HFFc6 (cell line): ENCODE data around the gene TDG. TPM values are rescaled to one million over a fixed set of nuclear protein-coding genes. Genes with fewer than 3 reads are reported as not detected.

Experiments
- DNase-seq: peaks from one replicate; pipeline ENCODE4 v3.0.0-alpha.2; 2018
- H3K27ac Mint-ChIP-seq: 2 replicates; pipeline ENCODE4 v1.8.0; 2020; ENCODE audit warnings: mild to moderate bottlenecking, mixed read lengths
- H3K27me3 Mint-ChIP-seq: 2 replicates; pipeline ENCODE4 v1.8.0; 2021; ENCODE audit warnings: mild to moderate bottlenecking, moderate library complexity, mixed read lengths; ENCODE audit not compliant: insufficient read depth
- H3K36me3 Mint-ChIP-seq: 2 replicates; pipeline ENCODE4 v1.8.0; 2021; ENCODE audit warnings: low read depth, mixed read lengths
- H3K4me1 Mint-ChIP-seq: 2 replicates; pipeline ENCODE4 v1.8.0; 2020; ENCODE audit warnings: low read depth, mixed read lengths
- H3K4me3 Mint-ChIP-seq: 2 replicates; pipeline ENCODE4 v1.8.0; 2020; ENCODE audit warnings: mild to moderate bottlenecking, moderate library complexity, mixed read lengths
- H3K9me3 Mint-ChIP-seq: 2 replicates; pipeline ENCODE4 v1.8.0; 2020; ENCODE audit warnings: mild to moderate bottlenecking, mixed read lengths
- total RNA-seq, 6 experiments: library from RNA; stranded (reverse); fragmentation: NEBNext Ultra II Directional; extraction: Animal tissue kit (Norgen Biotek cat#: 25700); gene quantifications; 2 replicates in 1 of 6; 3 replicates in 5 of 6; pipeline ENCODE4 v1.2.3, GENCODE V29; 2021
- TF ChIP-seq, protein P1 (sequence below): fragments of 200-600 bp; sonication (generic); IDR thresholded peaks from 2 replicates; pipeline ENCODE4 v1.5.0; 2021; ENCODE audit warnings: antibody characterized with exemption, mild to moderate bottlenecking

Gene TDG
- total RNA-seq, 6 experiments from 2014 or later: 13.9 to 19.7 (median 16.0) TPM

- no peak overlapping the region for H3K27ac Mint-ChIP-seq
- H3K4me1 Mint-ChIP-seq: peaks cover 9% of the 10 kb centered on the region; the same call in 1 of the 2 replicates
- no peaks in the 10 kb centered on the region for H3K9me3 Mint-ChIP-seq
- DNase-seq: no peak
- TF ChIP-seq, protein P1, sequence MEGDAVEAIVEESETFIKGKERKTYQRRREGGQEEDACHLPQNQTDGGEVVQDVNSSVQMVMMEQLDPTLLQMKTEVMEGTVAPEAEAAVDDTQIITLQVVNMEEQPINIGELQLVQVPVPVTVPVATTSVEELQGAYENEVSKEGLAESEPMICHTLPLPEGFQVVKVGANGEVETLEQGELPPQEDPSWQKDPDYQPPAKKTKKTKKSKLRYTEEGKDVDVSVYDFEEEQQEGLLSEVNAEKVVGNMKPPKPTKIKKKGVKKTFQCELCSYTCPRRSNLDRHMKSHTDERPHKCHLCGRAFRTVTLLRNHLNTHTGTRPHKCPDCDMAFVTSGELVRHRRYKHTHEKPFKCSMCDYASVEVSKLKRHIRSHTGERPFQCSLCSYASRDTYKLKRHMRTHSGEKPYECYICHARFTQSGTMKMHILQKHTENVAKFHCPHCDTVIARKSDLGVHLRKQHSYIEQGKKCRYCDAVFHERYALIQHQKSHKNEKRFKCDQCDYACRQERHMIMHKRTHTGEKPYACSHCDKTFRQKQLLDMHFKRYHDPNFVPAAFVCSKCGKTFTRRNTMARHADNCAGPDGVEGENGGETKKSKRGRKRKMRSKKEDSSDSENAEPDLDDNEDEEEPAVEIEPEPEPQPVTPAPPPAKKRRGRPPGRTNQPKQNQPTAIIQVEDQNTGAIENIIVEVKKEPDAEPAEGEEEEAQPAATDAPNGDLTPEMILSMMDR: no peak
- no peaks in the 10 kb centered on the region; the same call in 1 of the 2 replicates for H3K36me3 Mint-ChIP-seq
- no peaks in the 10 kb centered on the region for H3K27me3 Mint-ChIP-seq
- no peak overlapping the region for H3K4me3 Mint-ChIP-seq
These were observed 31.7 kb downstream of the TDG start for GRCh38 chr12:103997286-103997900.

DNA sequence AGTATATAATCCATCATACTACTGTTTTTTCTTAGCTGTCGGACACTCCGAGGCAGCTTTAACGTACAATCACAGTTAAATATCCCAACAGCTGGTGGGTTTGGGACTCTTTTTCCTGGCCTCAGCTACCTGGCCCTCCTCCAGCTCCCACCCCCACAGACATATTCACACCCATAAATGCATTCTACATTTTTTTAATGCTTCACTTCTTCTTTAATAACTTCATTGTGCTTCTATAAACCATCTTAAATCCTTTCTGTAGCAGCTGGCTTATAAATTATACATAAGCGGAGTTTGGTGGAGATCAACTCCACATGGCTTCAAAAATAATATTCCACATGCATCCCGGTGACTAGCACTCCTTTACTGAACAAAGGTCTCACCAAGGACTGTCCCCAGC, 33.3 kb downstream of the TDG start:
- Mint-ChIP-seq H3K4me1 (peaks cover 17% of the 10 kb centered on the region), H3K9me3 (no peaks in the 10 kb centered on the region), H3K27me3 (no peaks in the 10 kb centered on the region), H3K27ac (no peak overlapping the region), H3K4me3 (no peak overlapping the region), H3K36me3 (peaks cover 8% of the 10 kb centered on the region)
- no peak for DNase-seq
- TF ChIP-seq, protein P1: no peak

DNA sequence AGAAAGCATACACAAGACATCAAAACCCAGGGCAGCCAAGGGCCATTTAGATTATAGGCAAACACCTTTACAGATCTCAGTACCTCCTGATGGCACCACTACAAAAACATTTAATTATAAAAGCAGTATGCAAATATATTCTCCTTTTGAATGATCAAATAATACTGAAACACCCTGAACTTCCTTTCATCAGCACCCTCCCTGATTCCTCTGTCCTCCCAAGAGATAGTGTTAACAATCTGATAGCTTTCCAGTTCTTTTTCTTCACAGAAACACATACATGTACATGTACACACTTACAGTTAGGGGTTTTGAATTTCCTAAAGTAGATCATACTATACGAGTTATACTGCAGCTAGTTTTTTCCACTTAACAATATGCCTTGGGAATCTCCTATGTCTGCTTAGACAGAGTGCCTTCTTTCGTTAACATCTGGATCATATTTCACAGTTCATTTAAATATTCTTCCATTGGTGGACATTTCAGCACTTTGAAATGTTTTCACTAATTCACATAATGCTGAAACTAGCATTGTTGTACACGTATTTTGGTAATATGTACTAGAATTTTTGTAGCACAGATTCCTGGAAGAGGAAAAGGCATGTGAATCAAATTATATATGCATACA, 35.2 kb downstream of the TDG start:
- no peaks in the 10 kb centered on the region for H3K27me3 Mint-ChIP-seq
- peaks cover 9% of the 10 kb centered on the region for H3K36me3 Mint-ChIP-seq
- TF ChIP-seq, protein P1: no peak
- no peak for DNase-seq
- no peak overlapping the region for H3K4me3 Mint-ChIP-seq
- H3K4me1 Mint-ChIP-seq: peaks cover 26% of the 10 kb centered on the region
- peak overlapping the region; percentile 25 for H3K27ac Mint-ChIP-seq
- no peaks in the 10 kb centered on the region for H3K9me3 Mint-ChIP-seq

DNA sequence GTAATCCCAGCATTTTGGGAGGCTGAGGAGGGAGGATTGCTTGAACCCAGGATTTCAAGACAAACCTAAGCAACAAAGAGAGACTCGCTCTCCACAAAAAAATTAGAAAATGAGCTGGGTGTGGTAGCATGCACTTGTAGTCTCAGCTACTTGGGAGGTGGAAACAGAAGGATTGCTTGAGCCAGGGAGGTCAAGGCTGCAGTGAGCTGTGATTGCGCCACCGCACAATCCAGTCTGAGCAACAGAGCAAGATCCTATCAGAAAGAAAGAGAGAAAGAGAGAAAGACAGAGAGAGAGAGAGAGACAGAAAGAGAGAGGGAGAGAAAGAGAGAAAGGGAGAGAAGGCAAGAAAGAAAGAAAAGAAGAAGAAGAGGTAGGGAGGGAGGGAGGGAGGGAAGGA, 37.0 kb downstream of the TDG start:
- Mint-ChIP-seq H3K4me3 (no peak overlapping the region), H3K36me3 (peaks cover 9% of the 10 kb centered on the region), H3K9me3 (no peaks in the 10 kb centered on the region), H3K27me3 (no peaks in the 10 kb centered on the region), H3K27ac (no peak overlapping the region), H3K4me1 (peaks cover 43% of the 10 kb centered on the region)
- TF ChIP-seq, protein P1: no peak
- DNase-seq: no peak

- DNase-seq: no peak
- no peak overlapping the region for H3K27ac Mint-ChIP-seq
- H3K27me3 Mint-ChIP-seq: no peaks in the 10 kb centered on the region
- H3K36me3 Mint-ChIP-seq: peaks cover 17% of the 10 kb centered on the region
- peaks cover 50% of the 10 kb centered on the region for H3K4me1 Mint-ChIP-seq
- H3K4me3 Mint-ChIP-seq: no peak overlapping the region
- no peaks in the 10 kb centered on the region for H3K9me3 Mint-ChIP-seq
- TF ChIP-seq, protein P1: no peak
These were observed 37.9 kb downstream of the TDG start for GRCh38 chr12:104003596-104003995.
